Glomerular visceral epithelial cell (primary cell): Measurements from ENCODE around the gene SLC26A5.

ENCODE experiments used
- DNase-seq: peaks from one replicate; pipeline ENCODE4 v3.0.0-alpha.2; 2016; ENCODE audit errors: extremely low spot score

Gene SLC26A5

DNA sequence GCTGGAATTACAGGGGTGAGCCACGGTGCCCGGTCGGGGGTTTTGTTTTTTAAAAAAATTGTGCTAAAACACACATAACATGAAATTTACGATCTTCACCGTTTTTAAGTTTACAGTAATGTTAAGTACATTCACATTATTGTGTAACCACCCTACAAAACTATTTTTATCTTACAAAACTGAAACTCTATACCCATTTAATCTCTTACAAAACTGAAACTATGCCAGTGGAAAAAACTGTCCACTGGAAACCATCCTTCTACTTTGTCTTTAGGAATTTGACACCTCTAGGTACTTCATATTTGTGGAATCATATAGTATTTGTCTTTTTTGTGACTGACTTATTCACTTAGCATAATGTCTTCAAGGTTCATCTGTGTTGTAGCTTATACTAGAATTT, 99.6 kb downstream of the SLC26A5 start:
- no peak for DNase-seq

DNA sequence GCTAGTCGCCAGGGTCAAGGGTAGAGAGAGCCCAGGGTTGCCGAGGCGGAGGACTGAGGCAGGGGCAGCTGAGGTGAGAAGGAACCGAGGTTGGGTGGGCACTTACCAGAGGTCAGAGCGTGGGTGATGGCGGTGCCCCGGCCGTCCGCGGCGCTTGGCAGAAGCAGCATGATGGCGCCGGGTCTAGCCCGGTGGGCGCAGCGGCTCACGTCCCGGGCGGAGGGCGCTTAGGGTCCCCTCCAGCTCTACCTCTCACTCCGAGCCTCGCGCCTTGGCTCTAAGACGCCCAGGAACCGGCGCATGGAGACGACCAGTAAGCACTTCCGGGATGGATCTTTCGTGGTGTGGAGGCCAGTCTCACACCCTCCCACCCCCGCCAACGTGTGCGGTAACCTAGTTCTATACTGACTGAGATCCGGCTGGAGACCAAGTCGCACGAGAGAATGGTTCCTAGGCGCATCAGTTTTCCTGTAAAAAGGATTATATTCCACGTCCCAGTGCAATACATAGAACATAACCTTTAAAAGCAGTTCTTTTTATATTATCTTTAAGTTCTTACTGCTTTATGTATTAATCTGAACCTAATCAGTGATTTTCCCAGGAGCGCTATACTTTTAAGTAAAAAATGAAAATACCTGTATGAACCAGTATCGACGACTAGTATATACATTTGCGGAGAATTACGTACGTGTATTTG, 101.4 kb downstream of the SLC26A5 start, which contains the start of gene DNAJC2:
Gene DNAJC2 (minus strand): TSS at position 315 of the 697 bp plus-strand sequence. CDS start 145 bp downstream, at position 170.
- DNase-seq: peak; percentile 85

DNA sequence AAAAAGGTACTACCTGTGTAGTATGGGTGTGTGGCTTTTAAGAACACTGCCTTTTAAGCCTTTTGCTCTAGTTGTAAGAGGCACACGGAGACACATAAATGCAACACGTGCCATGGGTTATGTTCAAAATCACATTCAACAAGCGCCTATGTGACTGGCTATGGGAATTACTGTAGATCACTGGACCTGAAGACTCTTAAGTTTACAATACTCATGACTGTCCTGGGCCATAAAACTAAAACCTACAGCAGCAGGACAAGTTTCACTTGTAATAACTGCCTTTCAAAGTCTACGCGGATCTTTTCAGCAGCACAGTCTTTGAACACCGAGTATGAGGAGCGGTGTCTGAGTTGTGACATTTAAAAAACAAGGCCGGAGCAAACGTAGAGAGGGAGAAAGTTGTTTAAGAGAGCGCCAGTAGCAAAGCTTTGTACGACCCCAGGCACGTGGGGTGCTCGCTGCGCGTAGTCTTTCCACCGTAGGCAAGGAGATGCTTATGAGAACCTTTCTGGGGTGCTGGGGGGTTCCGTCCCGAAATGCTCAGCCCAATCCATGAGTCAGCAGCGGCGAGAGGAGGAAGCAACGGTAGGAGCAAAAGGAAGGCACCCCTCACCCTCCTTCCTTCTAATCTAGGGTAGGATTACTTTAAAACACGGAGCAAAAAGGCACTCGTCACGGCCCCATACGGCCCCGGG, 102.1 kb downstream of the SLC26A5 start:
- DNase-seq: peak; percentile 16

DNA sequence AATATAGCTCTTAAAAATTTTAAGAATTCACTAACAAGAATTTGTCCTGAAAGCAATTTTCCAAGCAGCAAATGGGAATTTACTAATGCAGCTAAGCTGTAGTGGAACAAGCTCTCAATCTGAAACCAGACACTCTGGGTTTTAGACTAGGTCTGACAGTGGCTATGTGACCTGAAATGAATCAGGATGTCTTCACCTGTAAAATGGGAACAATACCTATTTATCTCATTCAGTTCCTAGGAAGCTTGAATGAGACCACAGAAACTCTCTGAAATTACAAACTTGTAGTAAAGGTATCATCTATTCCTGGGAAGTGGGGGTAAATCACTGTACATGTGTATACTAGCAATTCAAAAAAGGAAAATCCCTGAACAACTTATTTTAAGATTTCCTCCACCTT, 102.7 kb downstream of the SLC26A5 start:
- DNase-seq: no peak

DNA sequence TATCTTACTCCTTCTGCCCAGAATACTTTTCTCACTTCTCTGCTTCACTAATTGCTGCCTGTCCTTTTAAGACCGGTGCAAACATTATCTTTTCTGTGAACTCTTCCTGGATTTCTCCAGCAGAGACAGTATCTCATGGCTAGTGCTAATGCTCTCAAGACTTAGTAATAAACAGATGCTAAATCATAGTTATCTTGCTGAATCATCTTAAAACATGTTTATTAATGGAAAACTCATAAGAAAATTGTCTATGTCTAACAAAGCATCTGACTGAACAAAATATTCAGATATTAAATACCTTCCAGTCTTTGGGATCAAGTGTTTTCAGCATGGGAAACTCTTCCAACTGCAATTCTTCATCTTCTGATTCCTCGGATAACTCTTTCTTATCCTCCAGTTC, 104.5 kb downstream of the SLC26A5 start:
- no peak for DNase-seq

DNA sequence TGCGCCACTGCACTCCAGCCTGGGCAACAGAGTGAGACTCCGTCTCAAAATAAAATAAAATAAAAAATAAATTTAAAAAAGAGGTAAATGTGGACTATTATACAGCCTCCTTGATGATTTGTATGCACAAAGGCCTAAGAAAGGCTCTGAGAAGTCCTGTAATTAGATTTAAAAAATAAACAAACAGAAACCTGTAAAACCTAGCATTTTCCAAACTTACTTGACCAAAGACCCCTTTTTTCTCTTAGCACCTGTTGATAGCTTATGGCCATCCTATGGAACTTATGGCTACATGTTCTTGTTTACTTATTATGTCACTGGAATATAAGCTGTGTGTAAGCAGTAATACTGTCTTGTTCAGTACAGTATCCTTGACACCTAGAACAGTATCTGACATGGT, 107.1 kb downstream of the SLC26A5 start:
- no peak for DNase-seq

DNA sequence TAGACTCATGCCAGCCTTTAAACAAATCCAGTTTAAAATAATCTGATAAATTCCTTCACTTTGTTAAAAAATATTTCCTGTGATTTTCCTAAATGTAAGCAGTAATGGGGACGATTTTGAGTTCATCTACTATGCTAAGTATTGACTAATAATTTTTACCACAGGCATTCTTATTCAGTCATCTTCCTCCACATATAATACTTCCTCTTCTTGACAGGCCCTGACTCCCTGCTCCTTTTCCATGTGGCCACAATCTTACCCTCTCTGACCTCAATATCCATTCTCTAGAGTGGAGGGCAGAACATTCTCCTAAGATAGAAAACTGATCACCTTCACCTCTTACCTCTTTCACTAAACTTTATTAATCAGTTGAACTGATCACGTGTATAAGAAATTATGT, 109.2 kb downstream of the SLC26A5 start:
- DNase-seq: no peak

DNA sequence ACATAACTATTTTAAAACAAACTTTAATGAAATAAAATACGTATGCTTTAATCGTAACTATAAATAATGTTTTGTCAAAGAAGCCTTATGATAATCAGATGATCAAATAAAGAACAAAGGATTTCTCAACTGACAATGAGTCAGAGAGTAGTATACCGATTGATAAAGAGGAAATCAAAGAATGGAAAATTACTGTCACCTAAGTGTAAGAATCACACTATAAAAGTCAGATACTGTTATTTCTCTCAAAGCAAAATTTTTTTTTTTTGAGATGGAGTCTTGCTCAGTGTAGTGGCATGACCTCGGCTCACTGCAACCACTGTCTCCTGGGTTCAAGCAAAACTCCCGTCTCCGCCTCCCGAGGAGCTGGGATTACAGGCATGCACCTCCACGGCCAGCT, 120.3 kb downstream of the SLC26A5 start:
- no peak for DNase-seq
